SK-N-SH treated with all-trans-retinoic acid at 6 μM for 48 hours (cell line): ENCODE results near the gene CYP1A2.

Experiments
- CSDC2 ChIP-seq: fragments of 250-450 bp; sonication (Bioruptor Pico); IDR thresholded peaks from 2 replicates; pipeline ENCODE4 v1.5.0; 2020; ENCODE audit warnings: mild to moderate bottlenecking, moderate library complexity
- RARB ChIP-seq: fragments of 250-450 bp; sonication (Bioruptor Pico); IDR thresholded peaks from 2 replicates; pipeline ENCODE4 v1.8.0; 2021; ENCODE audit warnings: mild to moderate bottlenecking, moderate library complexity
- TCF4 ChIP-seq: fragments of 250-450 bp; sonication (Bioruptor Pico); IDR thresholded peaks from 2 replicates; pipeline ENCODE4 v1.8.0; 2021; ENCODE audit warnings: mild to moderate bottlenecking, moderate library complexity, borderline replicate concordance
- TF ChIP-seq, protein P1 (sequence below): fragments of 250-450 bp; sonication (Bioruptor Pico); IDR thresholded peaks from 2 replicates; pipeline ENCODE4 v1.5.0; 2020; ENCODE audit warnings: mild to moderate bottlenecking, moderate library complexity
- TF ChIP-seq, protein P2 (sequence below): fragments of 250-450 bp; sonication (Bioruptor Pico); IDR thresholded peaks from 2 replicates; pipeline ENCODE4 v1.8.0; 2021; ENCODE audit warnings: low read depth, mild to moderate bottlenecking, moderate library complexity, borderline replicate concordance
- TF ChIP-seq, protein P3 (sequence below): fragments of 250-450 bp; sonication (Bioruptor Pico); IDR thresholded peaks from 2 replicates; pipeline ENCODE4 v1.5.1; 2020; ENCODE audit warnings: low read depth, mild to moderate bottlenecking, moderate library complexity

DNA sequence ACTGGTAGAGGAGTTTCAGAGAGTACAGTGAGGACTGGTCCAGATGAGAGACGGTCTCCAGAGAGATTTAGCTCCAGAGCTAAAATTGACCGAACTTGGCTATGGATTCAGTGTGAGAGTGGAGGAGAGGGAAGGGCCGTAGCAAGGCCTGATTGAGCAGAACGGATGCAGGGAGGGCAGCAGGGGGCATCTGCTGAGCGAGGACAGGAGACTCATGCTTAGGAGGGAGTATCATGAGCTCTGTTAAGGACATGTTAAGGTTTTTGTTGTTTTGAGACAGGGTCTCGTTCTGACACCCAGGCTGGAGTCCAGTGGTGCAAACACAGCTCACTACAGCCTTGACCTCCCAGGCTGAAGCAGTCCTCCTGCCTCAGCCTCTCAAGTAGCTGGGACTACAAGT lies 56.3 kb downstream of the CYP1A2 start:
- TF ChIP-seq, protein P1, sequence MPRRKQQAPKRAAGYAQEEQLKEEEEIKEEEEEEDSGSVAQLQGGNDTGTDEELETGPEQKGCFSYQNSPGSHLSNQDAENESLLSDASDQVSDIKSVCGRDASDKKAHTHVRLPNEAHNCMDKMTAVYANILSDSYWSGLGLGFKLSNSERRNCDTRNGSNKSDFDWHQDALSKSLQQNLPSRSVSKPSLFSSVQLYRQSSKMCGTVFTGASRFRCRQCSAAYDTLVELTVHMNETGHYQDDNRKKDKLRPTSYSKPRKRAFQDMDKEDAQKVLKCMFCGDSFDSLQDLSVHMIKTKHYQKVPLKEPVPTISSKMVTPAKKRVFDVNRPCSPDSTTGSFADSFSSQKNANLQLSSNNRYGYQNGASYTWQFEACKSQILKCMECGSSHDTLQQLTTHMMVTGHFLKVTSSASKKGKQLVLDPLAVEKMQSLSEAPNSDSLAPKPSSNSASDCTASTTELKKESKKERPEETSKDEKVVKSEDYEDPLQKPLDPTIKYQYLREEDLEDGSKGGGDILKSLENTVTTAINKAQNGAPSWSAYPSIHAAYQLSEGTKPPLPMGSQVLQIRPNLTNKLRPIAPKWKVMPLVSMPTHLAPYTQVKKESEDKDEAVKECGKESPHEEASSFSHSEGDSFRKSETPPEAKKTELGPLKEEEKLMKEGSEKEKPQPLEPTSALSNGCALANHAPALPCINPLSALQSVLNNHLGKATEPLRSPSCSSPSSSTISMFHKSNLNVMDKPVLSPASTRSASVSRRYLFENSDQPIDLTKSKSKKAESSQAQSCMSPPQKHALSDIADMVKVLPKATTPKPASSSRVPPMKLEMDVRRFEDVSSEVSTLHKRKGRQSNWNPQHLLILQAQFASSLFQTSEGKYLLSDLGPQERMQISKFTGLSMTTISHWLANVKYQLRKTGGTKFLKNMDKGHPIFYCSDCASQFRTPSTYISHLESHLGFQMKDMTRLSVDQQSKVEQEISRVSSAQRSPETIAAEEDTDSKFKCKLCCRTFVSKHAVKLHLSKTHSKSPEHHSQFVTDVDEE: no peak
- TF ChIP-seq, protein P2, sequence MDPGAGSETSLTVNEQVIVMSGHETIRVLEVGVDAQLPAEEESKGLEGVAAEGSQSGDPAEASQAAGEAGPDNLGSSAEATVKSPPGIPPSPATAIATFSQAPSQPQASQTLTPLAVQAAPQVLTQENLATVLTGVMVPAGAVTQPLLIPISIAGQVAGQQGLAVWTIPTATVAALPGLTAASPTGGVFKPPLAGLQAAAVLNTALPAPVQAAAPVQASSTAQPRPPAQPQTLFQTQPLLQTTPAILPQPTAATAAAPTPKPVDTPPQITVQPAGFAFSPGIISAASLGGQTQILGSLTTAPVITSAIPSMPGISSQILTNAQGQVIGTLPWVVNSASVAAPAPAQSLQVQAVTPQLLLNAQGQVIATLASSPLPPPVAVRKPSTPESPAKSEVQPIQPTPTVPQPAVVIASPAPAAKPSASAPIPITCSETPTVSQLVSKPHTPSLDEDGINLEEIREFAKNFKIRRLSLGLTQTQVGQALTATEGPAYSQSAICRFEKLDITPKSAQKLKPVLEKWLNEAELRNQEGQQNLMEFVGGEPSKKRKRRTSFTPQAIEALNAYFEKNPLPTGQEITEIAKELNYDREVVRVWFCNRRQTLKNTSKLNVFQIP (CRISPR knock-in tag): no peak
- no peak for TF ChIP-seq RARB
- no peak for TF ChIP-seq CSDC2 (CRISPR knock-in tag)
- TF ChIP-seq TCF4 (CRISPR knock-in tag): no peak
- TF ChIP-seq, protein P3, sequence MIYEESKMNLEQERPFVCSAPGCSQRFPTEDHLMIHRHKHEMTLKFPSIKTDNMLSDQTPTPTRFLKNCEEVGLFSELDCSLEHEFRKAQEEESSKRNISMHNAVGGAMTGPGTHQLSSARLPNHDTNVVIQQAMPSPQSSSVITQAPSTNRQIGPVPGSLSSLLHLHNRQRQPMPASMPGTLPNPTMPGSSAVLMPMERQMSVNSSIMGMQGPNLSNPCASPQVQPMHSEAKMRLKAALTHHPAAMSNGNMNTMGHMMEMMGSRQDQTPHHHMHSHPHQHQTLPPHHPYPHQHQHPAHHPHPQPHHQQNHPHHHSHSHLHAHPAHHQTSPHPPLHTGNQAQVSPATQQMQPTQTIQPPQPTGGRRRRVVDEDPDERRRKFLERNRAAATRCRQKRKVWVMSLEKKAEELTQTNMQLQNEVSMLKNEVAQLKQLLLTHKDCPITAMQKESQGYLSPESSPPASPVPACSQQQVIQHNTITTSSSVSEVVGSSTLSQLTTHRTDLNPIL (CRISPR knock-in tag): no peak
